Measurements from ENCODE around the gene SF1. TPM values are rescaled to one million over a fixed set of nuclear protein-coding genes. Genes with fewer than 3 reads are reported as not detected.
A peak's percentile ranks its signal among the peaks of the same experiment; 100 is the strongest.

Gene SF1
- total and polyA plus RNA-seq, 2 of the 4 experiments (the other 2 are of a cell fraction): 56.8 to 88.0 TPM

GRCh38 chr11:64729851-64730382, 48.4 kb downstream of the SF1 start:
- Histone ChIP-seq H2BK20ac (ENCODE audit: low read depth, low read length) (no peak overlapping the region), H2BK5ac (ENCODE audit: low read depth, low read length, poor library complexity, severe bottlenecking) (no peak overlapping the region), H2BK15ac (ENCODE audit: low read depth, low read length) (no peak overlapping the region), H3K14ac (replicated peaks; ENCODE audit: low read depth, low read length) (no peak overlapping the region), H4K91ac (ENCODE audit: insufficient read depth, low read depth, low read length) (no peak overlapping the region), H3K27me3 (ENCODE audit: control insufficient read depth, insufficient read depth, low read length) (peaks cover 50% of the 10 kb centered on the region), H2AFZ (replicated peaks; ENCODE audit: low read length, poor library complexity) (peak overlapping the region; percentile 23), H3K9me3 (ENCODE audit: control insufficient read depth, insufficient read depth, low read length) (no peaks in the 10 kb centered on the region), H2AK9ac (replicated peaks; ENCODE audit: low read depth, low read length, poor library complexity) (peak overlapping the region; percentile 65), H3K4me3 (ENCODE audit: insufficient read depth, low read depth, low read length) (no peak overlapping the region), H2AK5ac (ENCODE audit: low read depth, low read length) (no peak overlapping the region), H3K9ac (ENCODE audit: low read depth, low read length) (no peak overlapping the region), H3K18ac (ENCODE audit: low read depth, low read length) (no peak overlapping the region), H3K56ac (ENCODE audit: extremely low read depth, insufficient read depth, low read length) (no peak overlapping the region), H3K23ac (ENCODE audit: low read depth, low read length) (no peak overlapping the region), H4K20me1 (ENCODE audit: insufficient read depth, low read length) (no peaks in the 10 kb centered on the region), H3K79me1 (ENCODE audit: low read depth in 1 of 2, low read length in 2 of 2) (no peaks in the 10 kb centered on the region), H2BK120ac (ENCODE audit: low read depth, low read length) (no peak overlapping the region), H3K4me2 (ENCODE audit: low read depth, low read length) (no peak overlapping the region), H4K8ac (ENCODE audit: low read depth in 2 of 2, low read length in 2 of 2) (no peak overlapping the region), H3K4me1 (ENCODE audit: control insufficient read depth, insufficient read depth, low read length) (no peaks in the 10 kb centered on the region), H4K5ac (ENCODE audit: low read depth, low read length) (no peak overlapping the region), H3K4ac (ENCODE audit: low read depth, low read length) (no peak overlapping the region), H3K27ac (ENCODE audit: insufficient read depth, low read length) (no peak overlapping the region), H3K9me1 (ENCODE audit: insufficient read depth, low read length) (no peaks in the 10 kb centered on the region), H3K36me3 (ENCODE audit: control insufficient read depth, insufficient read depth, low read length) (no peaks in the 10 kb centered on the region)
- BruUV-seq (replicated peaks): no TSS peak
- 64% methylated on average over 3 of the region's 21 CpGs; no CpG with 5 or more reads in 1 of the 2 experiments for WGBS, 2 experiments (ENCODE audit: extremely low coverage in 2 of 2, insufficient read length in 1 of 2)
- peak; percentile 74 for ATAC-seq (ENCODE audit: low read depth)
- ChIA-PET CTCF (interaction anchor here (0.6 to 0.7 kb wide), 2 partner anchors 237 to 539 kb away, joined by 4 read pairs; no protein-coding TSS in a partner anchor), POLR2A (ENCODE audit: unreplicated experiment) (no interaction called here)
- DNase-seq: no peak
- in situ Hi-C loops (cut with MboI; ENCODE audit: low sequenced_read_pairs): no loop called here
- TF ChIP-seq USF2 (IDR thresholded peaks at IDR 0.05; ENCODE audit: low read depth, low read length) (no peak), MAZ (IDR thresholded peaks at IDR 0.05; ENCODE audit: borderline replicate concordance, low read depth, low read length) (no peak), FOS (IDR thresholded peaks at IDR 0.05; ENCODE audit: low read depth, low read length) (no peak), CTCF (conservative IDR thresholded peaks at IDR 0.05; ENCODE audit: low read depth, low read length) (no peak), MAFK (IDR thresholded peaks at IDR 0.05; ENCODE audit: low read depth, low read length) (no peak), RAD21 (IDR thresholded peaks at IDR 0.05; ENCODE audit: low read length) (no peak), CHD1 (IDR thresholded peaks at IDR 0.05; ENCODE audit: low read depth, low read length) (no peak), SMC3 (IDR thresholded peaks at IDR 0.05; ENCODE audit: low read depth, low read length) (no peak), MXI1 (IDR thresholded peaks at IDR 0.05; ENCODE audit: borderline replicate concordance, low read depth, low read length) (no peak), POLR2A (IDR thresholded peaks at IDR 0.05; ENCODE audit: low read depth, low read length) (no peak), RFX5 (IDR thresholded peaks at IDR 0.05; ENCODE audit: low read depth, low read length) (no peak), CEBPB (IDR thresholded peaks at IDR 0.05; ENCODE audit: low read depth, low read length) (no peak), ELK1 (IDR thresholded peaks at IDR 0.05; ENCODE audit: borderline replicate concordance, low read depth, low read length) (no peak), RCOR1 (IDR thresholded peaks at IDR 0.05; ENCODE audit: insufficient replicate concordance, low read length) (no peak), NFE2L2 (IDR thresholded peaks at IDR 0.05; ENCODE audit: low read depth, low read length) (no peak)
- dilution Hi-C loops (cut with HindIII; ENCODE audit: low sequenced_read_pairs, unreplicated experiment): no loop called here
- intact Hi-C loops (cut with micrococcal nuclease): no loop called here
